GM12864 (cell line): ENCODE results near the gene RSPH9.
"Not testable (repeated sequence)": the region's sequence is repeated elsewhere in the genome, so short reads cannot be mapped to it uniquely, and the experiment has no call there.

Experiments
- DNase-seq: peaks from one replicate; pipeline ENCODE4 v3.0.0-alpha.2; 2011; ENCODE audit warnings: low read depth
- H3K4me3 ChIP-seq: 2 replicates; pipeline ENCODE4 v1.5.1; 2011; ENCODE audit warnings: mild to moderate bottlenecking, low read depth, low read length, control low read depth
- TF ChIP-seq, protein P1 (sequence below): IDR thresholded peaks from 2 replicates; pipeline ENCODE4 v1.5.1; 2011; ENCODE audit warnings: low read depth, mild to moderate bottlenecking, moderate library complexity, low read length, control low read depth, inconsistent platforms; ENCODE audit errors: missing control alignments

The RSPH9 gene

DNA sequence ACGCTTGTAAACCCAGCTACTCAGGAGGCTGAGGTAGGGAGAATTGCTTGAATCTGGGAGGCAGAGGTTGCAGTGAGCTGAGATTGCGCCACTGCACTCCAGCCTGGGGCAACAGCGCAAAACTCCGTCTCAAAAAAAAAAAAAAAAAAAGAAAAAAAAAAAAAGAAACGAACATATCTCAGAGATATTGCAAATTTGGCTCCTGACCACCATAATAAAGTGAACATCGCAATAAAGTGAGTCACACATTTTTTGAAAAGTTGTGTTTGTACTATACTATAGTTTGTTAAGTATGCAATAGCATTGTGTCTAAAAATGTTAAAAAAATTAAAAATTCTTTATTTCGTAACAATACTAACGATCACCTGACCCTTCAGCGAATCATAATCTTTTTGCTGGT is 13.3 kb downstream of the RSPH9 start:
- TF ChIP-seq, protein P1, sequence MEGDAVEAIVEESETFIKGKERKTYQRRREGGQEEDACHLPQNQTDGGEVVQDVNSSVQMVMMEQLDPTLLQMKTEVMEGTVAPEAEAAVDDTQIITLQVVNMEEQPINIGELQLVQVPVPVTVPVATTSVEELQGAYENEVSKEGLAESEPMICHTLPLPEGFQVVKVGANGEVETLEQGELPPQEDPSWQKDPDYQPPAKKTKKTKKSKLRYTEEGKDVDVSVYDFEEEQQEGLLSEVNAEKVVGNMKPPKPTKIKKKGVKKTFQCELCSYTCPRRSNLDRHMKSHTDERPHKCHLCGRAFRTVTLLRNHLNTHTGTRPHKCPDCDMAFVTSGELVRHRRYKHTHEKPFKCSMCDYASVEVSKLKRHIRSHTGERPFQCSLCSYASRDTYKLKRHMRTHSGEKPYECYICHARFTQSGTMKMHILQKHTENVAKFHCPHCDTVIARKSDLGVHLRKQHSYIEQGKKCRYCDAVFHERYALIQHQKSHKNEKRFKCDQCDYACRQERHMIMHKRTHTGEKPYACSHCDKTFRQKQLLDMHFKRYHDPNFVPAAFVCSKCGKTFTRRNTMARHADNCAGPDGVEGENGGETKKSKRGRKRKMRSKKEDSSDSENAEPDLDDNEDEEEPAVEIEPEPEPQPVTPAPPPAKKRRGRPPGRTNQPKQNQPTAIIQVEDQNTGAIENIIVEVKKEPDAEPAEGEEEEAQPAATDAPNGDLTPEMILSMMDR, result no peak
- DNase-seq, result no peak
- H3K4me3 ChIP-seq, result no peak overlapping the region

DNA sequence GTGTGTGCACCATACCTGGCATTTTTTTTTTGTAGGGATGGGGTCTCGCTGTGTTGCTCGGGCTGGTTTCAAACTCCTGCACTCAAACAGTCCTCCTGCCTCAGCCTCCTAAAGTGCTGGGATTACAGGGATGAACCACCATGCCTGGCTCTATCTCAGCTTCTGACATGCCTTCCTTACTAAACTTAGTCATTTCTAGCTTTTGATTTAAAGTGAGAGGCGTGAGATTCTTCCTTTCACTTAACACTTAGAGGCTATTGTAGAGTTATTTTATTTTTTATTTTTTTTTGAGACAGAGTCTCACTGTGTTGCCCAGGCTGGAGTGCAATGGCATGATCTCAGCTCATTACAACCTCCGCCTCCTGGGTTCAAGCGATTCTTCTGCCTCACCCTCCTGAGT is 18.1 kb downstream of the RSPH9 start:
- not testable (repeated sequence) for DNase-seq, H3K4me3 ChIP-seq

DNA sequence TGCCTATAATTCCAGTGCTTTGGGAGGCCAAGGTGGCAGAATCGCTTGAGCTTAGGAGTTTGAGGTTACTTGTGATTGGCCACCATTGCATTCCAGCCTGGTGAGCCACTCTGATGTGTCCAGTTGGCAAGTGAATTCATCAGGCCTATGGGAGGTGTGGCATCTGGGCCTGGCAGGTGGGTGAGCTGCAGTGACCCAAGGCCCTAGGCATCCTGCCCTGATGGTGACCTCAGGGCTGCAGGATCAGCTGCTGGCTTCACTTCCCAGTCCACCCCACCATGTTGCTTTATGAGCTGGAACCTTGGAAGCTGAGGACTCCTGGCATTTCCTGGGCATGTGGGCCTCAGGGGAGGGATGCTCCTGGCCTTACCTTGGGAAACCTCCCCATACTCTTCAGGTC is 20.5 kb downstream of the RSPH9 start:
- H3K4me3 ChIP-seq, result no peak overlapping the region
- no peak for DNase-seq
- TF ChIP-seq, protein P1, result no peak

DNA sequence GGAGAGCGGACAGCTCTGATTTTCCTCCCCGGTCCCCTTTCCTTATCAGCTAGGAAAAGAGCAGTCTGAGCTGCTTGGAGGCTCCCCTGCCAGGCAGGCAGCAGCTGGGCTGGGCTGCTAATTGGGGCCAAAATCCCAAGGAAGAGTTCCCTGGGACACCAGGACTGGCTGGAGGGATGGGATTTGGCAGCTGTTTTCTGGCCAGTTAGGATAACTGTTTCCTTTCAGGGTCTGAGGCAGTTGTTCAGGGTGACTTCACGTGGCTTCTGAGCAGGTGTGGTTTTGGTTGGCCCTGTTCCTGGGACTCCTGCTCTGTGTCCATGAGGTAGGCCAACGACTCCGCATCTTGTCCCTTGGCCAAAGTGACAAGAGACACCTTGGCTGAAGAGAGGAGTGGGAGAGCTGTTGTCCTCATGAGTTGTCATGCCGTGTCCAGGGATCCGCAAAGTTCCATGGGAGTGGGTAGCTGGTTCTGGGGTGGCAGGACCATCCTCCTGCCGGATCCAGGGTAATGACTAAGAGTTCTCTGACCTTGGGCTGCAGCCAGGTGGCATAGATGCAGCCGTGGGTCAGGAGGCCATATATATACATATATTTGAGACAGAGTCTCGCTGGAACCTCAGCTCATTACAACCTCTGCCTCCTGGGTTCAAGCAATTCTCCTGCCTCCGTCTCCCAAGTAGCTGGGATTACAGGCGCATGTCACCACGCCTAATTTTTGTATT is 21.5 kb downstream of the RSPH9 start:
- TF ChIP-seq, protein P1, result no peak
- no peak for DNase-seq

DNA sequence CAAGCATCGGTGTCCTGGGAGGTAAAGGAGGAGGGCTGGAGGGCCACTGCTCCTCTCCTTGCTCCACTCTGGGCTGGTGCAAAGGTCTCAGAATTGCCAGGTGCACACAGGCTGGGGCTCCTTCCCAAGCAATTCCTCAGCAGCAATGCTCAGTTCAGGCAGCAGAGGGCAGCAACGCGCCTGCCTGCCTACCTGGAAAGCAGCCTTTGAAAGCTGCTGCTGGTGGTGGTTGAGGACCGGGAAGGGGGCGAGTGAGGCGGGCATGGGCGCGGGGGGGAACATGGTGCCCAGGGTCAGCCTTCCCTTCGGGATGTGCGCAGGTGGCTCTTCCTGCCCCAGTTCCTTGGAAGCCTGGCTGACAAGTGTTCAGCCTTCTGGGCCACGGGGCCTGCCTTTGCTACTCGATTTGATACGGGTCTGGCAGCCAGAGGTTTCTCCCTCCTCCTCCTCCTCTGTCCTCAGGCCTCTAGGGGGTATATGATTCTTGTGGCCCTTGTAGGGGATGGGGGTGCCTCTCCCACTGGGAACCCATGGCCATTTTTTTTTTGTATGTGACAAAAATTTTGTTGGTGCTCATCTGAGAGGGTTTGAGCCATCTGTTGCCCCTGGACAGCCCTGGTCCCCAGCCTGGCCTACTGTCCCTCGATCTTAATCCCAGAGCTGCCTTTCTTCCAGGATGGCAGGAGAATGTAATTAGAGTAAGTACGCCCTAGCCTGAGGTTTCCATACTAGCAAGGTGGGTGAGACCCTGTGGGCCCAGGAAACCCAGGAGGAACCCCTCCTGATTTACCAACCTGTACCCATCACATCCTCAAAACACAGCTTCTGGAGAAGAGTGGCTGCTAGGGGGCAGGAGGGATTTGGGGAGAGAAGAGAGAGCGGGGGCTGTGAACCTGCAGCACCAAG is 22.7 kb downstream of the RSPH9 start:
- DNase-seq, result peak; percentile 49
- TF ChIP-seq, protein P1, result peak; percentile 97
- no peak overlapping the region for H3K4me3 ChIP-seq

More for the DNA sequence above, 21.5 kb downstream of the RSPH9 start:
- H3K4me3 ChIP-seq, result no peak overlapping the region

DNA sequence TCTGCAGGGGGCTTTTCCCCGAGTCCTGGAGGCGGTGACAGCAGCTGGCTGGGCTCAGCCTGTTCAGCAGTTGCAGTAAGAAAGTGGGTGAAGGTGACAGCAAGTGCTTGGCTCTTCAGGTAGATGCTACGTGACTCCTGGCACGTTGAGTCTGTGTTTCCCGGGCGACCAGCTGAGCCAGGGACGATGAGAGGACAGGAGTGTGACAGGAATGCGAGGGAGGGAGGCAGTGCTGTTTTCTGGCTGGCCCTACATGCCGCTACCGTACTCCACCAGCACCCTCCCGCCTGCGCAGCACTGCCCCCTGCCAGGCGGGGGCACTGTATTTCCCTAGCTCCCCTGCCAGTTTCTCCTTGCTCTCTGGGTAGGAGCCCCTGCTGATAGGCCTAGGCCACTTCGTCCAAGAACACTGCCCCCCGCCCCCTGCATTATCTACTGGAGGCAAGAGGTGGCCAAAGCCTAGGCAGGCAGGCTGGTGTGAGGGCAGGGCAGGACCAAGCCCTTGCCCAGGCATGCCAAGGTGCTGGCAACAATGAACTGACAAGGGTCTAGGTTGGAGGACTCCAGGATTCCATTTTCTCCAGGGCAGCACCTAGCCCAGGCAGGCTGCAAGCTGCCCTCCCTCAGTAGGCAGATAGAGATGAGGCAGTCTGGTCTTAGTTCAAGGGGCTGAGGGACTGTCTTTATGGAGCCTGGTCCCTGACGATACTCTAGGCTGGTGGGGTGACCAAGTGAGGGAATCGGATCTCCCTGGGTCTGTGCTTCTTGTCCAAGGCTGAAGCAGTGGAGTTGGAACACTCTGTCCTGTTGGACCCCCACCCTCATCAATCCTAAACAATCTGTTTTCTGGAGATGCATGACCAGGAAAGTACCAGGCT is 23.6 kb downstream of the RSPH9 start:
- TF ChIP-seq, protein P1, result peak; percentile 86
- no peak overlapping the region for H3K4me3 ChIP-seq
- no peak for DNase-seq
